LNCAP (cell line): ENCODE data around the gene ASB16.
A peak's percentile ranks its signal among the peaks of the same experiment; 100 is the strongest.

Experiments
- TF ChIP-seq, protein P1 (sequence below): fragments of 450-650 bp; IDR thresholded peaks from 2 replicates; pipeline ENCODE4 v1.5.1; 2017; ENCODE audit warnings: mild to moderate bottlenecking

Gene ASB16, protein sequence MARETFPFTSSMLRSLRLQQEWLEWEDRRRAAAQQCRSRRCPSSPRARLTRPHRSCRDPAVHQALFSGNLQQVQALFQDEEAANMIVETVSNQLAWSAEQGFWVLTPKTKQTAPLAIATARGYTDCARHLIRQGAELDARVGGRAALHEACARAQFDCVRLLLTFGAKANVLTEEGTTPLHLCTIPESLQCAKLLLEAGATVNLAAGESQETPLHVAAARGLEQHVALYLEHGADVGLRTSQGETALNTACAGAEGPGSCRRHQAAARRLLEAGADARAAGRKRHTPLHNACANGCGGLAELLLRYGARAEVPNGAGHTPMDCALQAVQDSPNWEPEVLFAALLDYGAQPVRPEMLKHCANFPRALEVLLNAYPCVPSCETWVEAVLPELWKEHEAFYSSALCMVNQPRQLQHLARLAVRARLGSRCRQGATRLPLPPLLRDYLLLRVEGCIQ

DNA sequence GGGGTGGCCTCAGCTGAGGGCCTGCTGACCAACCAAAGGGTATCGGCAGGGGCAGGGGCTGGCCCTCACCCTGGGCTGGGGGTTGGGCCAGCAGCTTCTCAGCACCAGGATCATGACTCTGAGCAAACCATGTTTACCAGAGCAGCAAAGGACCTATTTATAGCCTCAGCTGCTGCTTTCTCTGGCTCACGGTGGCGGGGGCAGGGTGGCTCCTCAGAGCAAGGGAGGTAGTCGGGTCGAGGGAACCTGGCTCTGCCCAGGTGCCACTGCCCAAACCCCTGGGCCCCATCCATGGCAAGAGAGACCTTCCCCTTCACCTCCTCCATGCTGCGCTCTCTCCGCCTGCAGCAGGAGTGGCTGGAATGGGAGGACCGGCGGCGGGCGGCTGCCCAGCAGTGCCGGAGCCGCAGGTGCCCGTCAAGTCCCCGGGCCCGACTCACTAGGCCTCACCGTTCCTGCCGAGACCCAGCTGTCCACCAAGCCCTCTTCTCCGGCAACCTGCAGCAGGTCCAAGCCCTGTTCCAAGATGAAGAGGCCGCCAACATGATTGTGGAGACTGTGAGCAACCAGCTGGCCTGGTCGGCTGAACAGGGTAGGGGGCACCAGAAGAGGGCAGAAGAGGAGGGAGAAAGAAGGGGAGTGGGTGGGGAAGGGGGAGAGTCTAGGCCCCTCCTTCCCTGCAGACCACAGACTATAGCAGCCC is at the start of gene ASB16:
TSS of gene ASB16 (plus strand) at position 206 of the 703 bp plus-strand sequence. CDS start at position 292, 86 bp downstream.
- TF ChIP-seq, protein P1, sequence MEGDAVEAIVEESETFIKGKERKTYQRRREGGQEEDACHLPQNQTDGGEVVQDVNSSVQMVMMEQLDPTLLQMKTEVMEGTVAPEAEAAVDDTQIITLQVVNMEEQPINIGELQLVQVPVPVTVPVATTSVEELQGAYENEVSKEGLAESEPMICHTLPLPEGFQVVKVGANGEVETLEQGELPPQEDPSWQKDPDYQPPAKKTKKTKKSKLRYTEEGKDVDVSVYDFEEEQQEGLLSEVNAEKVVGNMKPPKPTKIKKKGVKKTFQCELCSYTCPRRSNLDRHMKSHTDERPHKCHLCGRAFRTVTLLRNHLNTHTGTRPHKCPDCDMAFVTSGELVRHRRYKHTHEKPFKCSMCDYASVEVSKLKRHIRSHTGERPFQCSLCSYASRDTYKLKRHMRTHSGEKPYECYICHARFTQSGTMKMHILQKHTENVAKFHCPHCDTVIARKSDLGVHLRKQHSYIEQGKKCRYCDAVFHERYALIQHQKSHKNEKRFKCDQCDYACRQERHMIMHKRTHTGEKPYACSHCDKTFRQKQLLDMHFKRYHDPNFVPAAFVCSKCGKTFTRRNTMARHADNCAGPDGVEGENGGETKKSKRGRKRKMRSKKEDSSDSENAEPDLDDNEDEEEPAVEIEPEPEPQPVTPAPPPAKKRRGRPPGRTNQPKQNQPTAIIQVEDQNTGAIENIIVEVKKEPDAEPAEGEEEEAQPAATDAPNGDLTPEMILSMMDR: no peak

DNA sequence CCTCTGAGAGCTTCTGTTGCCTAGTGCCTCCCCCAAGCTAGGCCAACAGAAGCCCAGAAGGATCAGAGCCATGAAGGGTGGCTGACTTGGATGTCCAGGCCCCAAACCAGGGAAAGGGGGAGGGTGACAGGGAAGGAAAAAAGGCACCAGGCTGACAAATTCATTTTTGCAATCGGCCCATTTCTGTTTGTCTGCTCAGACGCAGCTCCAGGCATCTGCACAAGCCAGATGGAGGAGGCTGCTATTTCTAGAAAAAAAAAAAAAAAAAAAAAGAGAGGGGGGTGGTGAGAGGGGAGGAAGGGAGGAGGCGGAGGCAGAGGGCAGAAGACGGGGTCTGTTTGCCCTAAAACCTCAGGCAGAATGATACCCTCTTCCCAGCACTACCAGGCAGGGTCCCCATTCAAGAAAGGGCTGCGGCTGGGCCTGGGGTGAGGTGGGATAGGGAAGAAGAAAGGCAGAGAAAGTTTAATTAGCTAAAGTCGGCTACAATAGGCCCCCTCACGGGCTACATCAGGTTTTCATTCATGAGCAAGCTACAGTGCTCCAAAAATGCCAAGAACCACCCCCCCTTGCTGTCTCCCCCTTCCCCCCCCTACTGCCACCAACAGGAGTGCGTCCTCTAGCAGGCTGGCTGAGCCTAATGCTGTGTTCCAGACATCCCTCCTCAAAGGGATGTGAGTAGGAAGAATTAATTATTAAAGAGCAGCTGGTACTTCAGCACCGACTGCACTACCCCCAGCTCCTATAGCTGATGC is 49.5 kb upstream of the ASB16 start:
- TF ChIP-seq, protein P1: no peak

DNA sequence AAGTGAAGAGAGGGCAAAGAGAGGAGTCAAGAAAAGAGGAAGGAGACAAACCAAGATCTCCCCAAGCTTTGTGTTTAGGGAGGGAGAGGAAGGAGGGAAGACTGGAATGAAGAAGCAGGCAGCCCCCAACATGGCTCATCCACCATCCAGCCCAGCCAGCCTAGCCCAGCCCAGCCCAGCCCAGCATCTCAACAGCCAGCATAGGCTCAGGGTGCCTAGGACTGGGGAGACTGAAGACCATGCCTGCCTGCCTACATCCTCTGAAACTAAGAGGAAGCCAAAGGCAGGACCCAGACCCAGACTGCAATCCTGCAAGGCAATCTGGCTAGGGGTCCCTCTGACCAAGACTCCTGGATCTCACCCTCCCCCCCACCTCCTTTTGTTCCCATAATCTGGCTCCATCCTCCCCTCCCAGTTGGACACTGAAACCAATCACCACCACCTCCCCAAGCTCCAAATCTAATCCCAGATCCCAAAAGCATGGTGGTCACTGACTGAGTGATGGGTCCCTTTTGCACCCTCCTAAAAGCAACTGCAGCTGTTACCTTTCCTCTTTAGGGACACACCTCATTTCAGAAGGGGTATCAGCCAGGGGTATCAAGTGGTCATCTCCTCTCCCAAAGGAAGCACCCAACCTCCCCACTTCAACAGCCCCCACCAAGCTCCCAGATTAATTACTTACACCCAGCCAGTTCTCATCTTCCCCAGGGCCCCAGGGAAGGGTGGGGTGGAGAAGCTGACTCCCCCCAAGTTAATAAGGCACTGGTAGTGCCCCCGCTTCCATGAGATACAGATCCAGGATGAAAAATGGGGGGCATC is 48.3 kb upstream of the ASB16 start:
- TF ChIP-seq, protein P1: no peak

DNA sequence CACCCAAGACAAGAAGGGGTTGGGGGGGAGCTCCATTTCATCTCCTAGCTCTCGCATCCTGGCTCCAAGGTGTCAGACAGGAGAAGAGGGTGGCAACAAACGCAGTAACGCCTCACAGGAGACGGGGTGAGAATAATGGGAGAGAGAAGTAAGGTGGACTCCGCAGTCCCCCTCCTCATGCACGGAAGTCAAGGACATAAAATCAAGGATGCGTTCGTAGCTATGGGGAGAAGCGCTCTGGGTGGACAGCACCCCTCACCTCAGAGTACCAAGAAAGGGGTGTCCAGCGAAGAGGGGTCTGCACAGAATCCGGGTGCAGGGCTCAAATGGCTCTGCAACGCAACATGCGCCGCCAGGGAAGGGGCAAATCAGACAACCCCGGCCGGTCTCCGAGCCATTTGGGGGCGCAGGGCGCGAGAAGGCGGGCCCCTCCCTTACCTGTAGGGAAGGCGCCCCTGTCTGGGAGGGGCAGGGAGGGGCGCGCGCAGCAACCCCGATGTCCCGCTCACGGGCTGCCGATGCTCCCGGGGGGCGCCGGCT is 47.6 kb upstream of the ASB16 start:
- TF ChIP-seq, protein P1: no peak

DNA sequence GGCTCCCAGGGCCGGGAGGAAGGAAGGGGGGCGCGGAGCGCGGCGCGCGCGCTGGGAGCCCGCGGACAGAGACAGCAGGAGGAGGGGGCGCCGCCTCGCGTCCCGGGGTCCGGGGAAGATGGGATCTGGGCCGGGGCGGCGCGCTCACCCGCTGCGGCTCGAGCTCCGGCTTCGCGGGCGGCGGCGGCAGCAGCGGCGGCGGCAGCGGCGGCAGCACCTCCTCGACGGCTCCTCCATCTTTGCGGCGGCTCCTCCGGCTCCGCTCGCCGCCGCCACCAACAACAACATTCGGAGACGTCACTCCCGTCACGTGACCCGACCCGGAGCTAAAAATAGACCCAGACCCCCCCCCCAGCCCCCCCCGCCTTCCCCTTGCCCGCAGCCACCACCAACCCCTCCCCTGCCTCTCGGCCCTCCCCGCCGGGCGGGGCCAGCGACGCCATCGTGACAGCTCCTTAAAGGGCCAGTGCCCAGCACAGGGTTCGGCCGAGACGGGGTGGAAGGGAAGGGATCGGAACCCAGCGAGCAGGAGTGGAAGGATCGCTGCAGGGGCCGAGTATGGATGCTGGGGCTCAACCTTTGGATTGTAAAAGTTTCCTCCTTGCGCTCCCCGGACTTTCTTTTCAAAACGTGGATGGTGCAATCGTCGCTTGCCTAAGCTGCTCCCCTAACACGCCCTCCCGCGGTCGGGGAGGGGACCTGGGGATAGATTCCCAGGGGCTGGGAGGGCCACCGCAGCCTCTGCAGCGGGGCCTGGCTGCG is 47.0 kb upstream of the ASB16 start, which contains the start of gene HDAC5:
TSS of gene HDAC5 (minus strand) at position 286 of the 762 bp plus-strand sequence. CDS start 6,126 bp downstream, outside the sequence.
- TF ChIP-seq, protein P1: peak; percentile 32; the same call in 1 of the 2 replicates

DNA sequence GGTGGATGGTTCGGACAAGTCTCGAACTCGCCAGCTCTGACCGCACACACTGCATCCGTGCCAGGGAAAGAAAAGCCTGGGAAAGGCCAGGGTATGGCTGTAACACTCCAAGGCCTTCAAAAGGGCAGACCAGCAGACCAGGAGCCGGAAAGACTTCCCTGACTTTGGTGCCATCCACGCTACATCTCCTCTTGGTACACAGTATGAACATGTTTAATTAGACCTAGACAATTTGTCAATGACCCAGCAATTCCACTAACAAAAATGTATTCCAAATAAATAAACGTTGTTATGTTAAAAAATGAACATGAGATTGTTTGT is 46.4 kb upstream of the ASB16 start:
- TF ChIP-seq, protein P1: no peak
